Measurements from ENCODE around the gene CTTNBP2NL. TPM values are rescaled to one million over a fixed set of nuclear protein-coding genes. Genes with fewer than 3 reads are reported as not detected.

Gene CTTNBP2NL
- total RNA-seq, 1 donor from 2014 or later: 59.4 TPM

DNA sequence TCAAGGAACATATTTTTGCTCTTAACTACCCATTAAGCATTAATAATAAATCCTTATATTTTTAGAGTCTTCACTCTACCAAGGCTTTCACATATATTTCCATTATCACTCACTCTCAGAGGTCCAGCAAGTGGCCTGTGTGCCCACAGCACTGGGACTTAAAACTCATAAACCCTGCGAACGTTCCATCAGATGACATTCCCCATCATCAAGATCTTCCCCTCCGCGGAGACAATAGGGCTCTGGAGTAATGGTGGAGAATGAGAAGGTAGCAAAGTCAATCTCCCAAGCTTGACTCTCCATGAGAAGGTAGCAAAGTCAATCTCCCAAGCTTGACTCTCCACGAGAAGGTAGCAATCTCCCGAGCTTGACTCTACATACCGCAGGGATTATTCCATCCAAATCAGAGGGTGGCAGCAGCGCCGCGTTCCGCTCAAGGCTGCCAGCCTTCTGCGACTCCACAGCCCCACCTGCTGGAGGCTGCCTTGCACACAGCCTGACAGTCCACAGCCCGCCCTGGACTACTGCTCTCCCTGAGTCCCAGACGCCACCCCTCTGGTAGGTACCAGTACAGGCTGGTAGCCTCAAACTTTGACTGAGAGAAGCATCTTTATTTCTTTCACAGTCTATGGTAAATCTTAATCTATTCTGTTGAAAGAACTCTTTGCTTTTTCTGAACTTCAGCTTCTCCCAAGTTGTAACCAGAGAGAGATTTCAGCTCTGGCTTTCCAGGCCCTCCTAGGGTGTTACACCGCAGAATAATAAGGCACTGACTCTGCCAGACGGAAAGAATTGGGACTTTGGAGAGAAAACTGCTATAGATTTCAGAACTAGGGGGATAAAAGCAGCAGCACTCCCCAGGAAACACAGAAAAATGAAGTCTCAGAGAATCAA, 26.4 kb upstream of the CTTNBP2NL start:
- no peak overlapping the region for H3K4me3 ChIP-seq
- ATAC-seq: peak; percentile 100
- DNase-seq: peak; percentile 93

DNA sequence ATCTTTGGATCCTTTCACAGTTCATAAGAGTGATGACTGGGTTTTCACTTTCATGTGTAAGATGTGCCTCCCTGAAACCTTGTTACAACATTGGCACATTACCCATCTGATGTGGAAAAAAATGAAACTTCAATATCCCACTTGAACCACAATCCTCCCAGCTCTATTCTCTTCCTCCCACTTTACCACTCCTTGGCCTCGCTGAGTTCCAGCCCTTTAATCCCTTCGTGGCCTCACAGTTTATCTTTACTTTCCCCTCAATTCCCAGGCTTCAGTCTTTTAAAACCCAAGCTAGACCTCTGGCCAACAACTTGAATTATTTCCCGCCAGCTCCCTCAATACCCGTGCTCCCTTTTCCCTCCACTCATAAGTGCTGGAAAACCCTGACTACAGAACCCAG, 25.0 kb upstream of the CTTNBP2NL start:
- no peak overlapping the region for H3K27ac ChIP-seq
- H3K9me3 ChIP-seq: no peaks in the 10 kb centered on the region
- DNase-seq (no peak), ATAC-seq (no peak)
- H3K4me1 ChIP-seq: no peaks in the 10 kb centered on the region
- TF ChIP-seq, protein P1, sequence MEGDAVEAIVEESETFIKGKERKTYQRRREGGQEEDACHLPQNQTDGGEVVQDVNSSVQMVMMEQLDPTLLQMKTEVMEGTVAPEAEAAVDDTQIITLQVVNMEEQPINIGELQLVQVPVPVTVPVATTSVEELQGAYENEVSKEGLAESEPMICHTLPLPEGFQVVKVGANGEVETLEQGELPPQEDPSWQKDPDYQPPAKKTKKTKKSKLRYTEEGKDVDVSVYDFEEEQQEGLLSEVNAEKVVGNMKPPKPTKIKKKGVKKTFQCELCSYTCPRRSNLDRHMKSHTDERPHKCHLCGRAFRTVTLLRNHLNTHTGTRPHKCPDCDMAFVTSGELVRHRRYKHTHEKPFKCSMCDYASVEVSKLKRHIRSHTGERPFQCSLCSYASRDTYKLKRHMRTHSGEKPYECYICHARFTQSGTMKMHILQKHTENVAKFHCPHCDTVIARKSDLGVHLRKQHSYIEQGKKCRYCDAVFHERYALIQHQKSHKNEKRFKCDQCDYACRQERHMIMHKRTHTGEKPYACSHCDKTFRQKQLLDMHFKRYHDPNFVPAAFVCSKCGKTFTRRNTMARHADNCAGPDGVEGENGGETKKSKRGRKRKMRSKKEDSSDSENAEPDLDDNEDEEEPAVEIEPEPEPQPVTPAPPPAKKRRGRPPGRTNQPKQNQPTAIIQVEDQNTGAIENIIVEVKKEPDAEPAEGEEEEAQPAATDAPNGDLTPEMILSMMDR (IDR thresholded peaks at IDR 0.05): no peak
- H3K36me3 ChIP-seq: no peaks in the 10 kb centered on the region
- intact Hi-C loops (cut with DNase I): no loop called here
- H3K4me3 ChIP-seq: no peak overlapping the region
- no peaks in the 10 kb centered on the region for H3K27me3 ChIP-seq

More for the DNA sequence above, 26.4 kb upstream of the CTTNBP2NL start:
- H3K36me3 ChIP-seq: no peaks in the 10 kb centered on the region
- intact Hi-C loops (cut with DNase I): no loop called here
- TF ChIP-seq, protein P1 (IDR thresholded peaks at IDR 0.05): peak; percentile 98
- no peaks in the 10 kb centered on the region for H3K27me3 ChIP-seq
- H3K4me1 ChIP-seq: no peaks in the 10 kb centered on the region
- H3K27ac ChIP-seq: no peak overlapping the region
- H3K9me3 ChIP-seq: no peaks in the 10 kb centered on the region

GRCh38 chr1:112371775-112372174, 24.2 kb upstream of the CTTNBP2NL start:
- H3K4me1 ChIP-seq: no peaks in the 10 kb centered on the region
- H3K9me3 ChIP-seq: no peaks in the 10 kb centered on the region
- H3K27me3 ChIP-seq: no peaks in the 10 kb centered on the region
- TF ChIP-seq, protein P1 (IDR thresholded peaks at IDR 0.05): no peak
- DNase-seq: no peak
- no peak overlapping the region for H3K27ac ChIP-seq
- no peak overlapping the region for H3K4me3 ChIP-seq
- intact Hi-C loops (cut with DNase I): no loop called here
- no peak for ATAC-seq
- no peaks in the 10 kb centered on the region for H3K36me3 ChIP-seq

DNA sequence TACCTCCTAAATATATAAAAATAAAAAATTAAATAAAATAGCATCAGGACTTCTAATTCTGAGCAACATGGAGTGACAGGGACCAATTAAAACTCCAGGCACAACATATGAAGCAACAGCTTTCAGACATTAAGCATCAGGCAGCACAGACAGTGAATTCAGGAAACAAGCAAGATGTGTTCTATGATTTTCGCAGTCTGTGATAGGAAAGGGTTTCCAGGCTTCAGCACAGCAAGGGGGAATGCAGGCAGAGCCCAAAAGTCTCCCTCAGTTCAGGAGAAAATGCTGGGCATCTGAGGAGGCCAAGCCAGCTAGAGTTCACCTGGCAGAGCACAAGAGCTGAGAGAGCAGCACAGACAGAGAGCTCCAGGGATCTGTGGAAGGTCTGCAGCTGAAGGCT, 22.2 kb upstream of the CTTNBP2NL start:
- Histone ChIP-seq H3K9me3 (no peaks in the 10 kb centered on the region), H3K4me1 (no peaks in the 10 kb centered on the region), H3K27ac (no peak overlapping the region), H3K4me3 (no peak overlapping the region), H3K36me3 (no peaks in the 10 kb centered on the region), H3K27me3 (no peaks in the 10 kb centered on the region)
- DNase-seq (no peak), ATAC-seq (no peak)
- TF ChIP-seq, protein P1 (IDR thresholded peaks at IDR 0.05): no peak
- intact Hi-C loops (cut with DNase I): no loop called here

DNA sequence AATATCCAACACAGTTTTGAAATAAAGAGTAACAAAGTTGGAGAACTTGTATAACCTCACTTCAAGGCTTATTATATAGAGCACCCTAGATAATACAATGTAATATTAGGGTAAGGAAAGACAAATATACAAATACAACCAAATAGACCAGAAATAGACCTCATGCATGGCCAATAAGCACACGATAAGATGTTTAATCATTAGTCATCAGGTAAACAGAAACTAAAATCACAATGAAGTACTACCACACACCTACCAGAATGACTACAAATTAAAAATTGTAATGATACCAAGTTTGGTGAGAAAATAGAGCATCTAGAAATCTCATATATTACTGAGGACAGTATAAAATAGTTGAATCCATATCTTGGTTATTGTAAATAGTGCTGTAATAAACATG, 20.3 kb upstream of the CTTNBP2NL start:
- TF ChIP-seq, protein P1 (IDR thresholded peaks at IDR 0.05): no peak

More for the DNA sequence above, 20.3 kb upstream of the CTTNBP2NL start:
- H3K27ac ChIP-seq: no peak overlapping the region
- H3K9me3 ChIP-seq: no peaks in the 10 kb centered on the region
- ATAC-seq (no peak), DNase-seq (no peak)
- no peaks in the 10 kb centered on the region for H3K27me3 ChIP-seq
- no peaks in the 10 kb centered on the region for H3K4me1 ChIP-seq
- intact Hi-C loops (cut with DNase I): no loop called here
- H3K36me3 ChIP-seq: no peaks in the 10 kb centered on the region
- H3K4me3 ChIP-seq: no peak overlapping the region

Data from upper lobe of right lung (tissue), 1 donor.